Keratinocyte (primary cell): ENCODE data around the gene NFIC. TPM values are rescaled to one million over a fixed set of nuclear protein-coding genes. Genes with fewer than 3 reads are reported as not detected.

ENCODE experiments used
- DNase-seq: peaks from one replicate; pipeline ENCODE4 v3.0.0-alpha.2; 2011; ENCODE audit warnings: low read depth, missing footprints, low spot score
- FAIRE-seq: peaks from 2 replicates; lab custom pipeline; 2011; peaks lifted over from hg19 to GRCh38; lab: Jason Lieb, UNC
- H2AFZ ChIP-seq: 2 replicates; pipeline ENCODE4 v1.6.0; 2012; ENCODE audit warnings: low read length, control low read depth, inconsistent platforms; ENCODE audit not compliant: control insufficient read depth
- H3K27ac ChIP-seq: 2 replicates; pipeline ENCODE4 v1.5.1; 2011; ENCODE audit warnings: low read length; ENCODE audit not compliant: control insufficient read depth, insufficient read depth
- H3K27me3 ChIP-seq: 3 replicates; pipeline ENCODE4 v1.6.0; 2011; ENCODE audit warnings: low read length; ENCODE audit not compliant: control insufficient read depth, insufficient read depth; ENCODE audit errors: extremely low read depth
- H3K36me3 ChIP-seq, 2 experiments: 2 replicates in 1 of 2; 3 replicates in 1 of 2; pipeline ENCODE4 v1.5.1; 2011; ENCODE audit warnings: low read length in 2 of 2, mild to moderate bottlenecking in 1 of 2; ENCODE audit not compliant: control insufficient read depth in 2 of 2, insufficient read depth in 2 of 2; ENCODE audit errors: extremely low read depth in 1 of 2
- H3K4me1 ChIP-seq: 3 replicates; pipeline ENCODE4 v1.5.1; 2011; ENCODE audit warnings: low read length; ENCODE audit not compliant: control insufficient read depth, insufficient read depth; ENCODE audit errors: extremely low read depth
- H3K4me2 ChIP-seq: 3 replicates; pipeline ENCODE4 v1.6.0; 2011; ENCODE audit warnings: low read depth, low read length; ENCODE audit not compliant: control insufficient read depth, insufficient read depth; ENCODE audit errors: extremely low read depth
- H3K4me3 ChIP-seq, 3 experiments: fragments of 200-600 bp in 1 of 3; sonication (generic) in 1 of 3; 2 replicates in 2 of 3; 3 replicates in 1 of 3; pipeline ENCODE4 v1.5.1; 2011 to 2016; ENCODE audit warnings: low read length in 3 of 3, mild to moderate bottlenecking in 3 of 3, control low read depth in 2 of 3, inconsistent platforms in 1 of 3, low read depth in 1 of 3, mixed read lengths in 1 of 3, mixed run types in 1 of 3, moderate library complexity in 1 of 3; ENCODE audit not compliant: control insufficient read depth in 2 of 3, insufficient read depth in 2 of 3; ENCODE audit errors: extremely low read depth in 1 of 3
- H3K79me2 ChIP-seq: 2 replicates; pipeline ENCODE4 v1.6.0; 2012; ENCODE audit warnings: low read length; ENCODE audit not compliant: control insufficient read depth, insufficient read depth
- H3K9ac ChIP-seq: 3 replicates; pipeline ENCODE4 v1.6.0; 2011; ENCODE audit warnings: low read length; ENCODE audit not compliant: control insufficient read depth, insufficient read depth; ENCODE audit errors: extremely low read depth
- H3K9me1 ChIP-seq: 3 replicates; pipeline ENCODE4 v1.6.0; 2011; ENCODE audit warnings: low read length; ENCODE audit not compliant: control insufficient read depth, insufficient read depth; ENCODE audit errors: extremely low read depth
- H3K9me3 ChIP-seq: 2 replicates; pipeline ENCODE4 v1.5.1; 2012; ENCODE audit warnings: low read depth, low read length; ENCODE audit not compliant: control insufficient read depth
- H4K20me1 ChIP-seq: 3 replicates; pipeline ENCODE4 v1.6.0; 2011; ENCODE audit warnings: low read length; ENCODE audit not compliant: control insufficient read depth, insufficient read depth; ENCODE audit errors: extremely low read depth
- CTCF ChIP-seq, 3 experiments: IDR thresholded peaks in 1 of 3; conservative IDR thresholded peaks in 1 of 3; optimal IDR thresholded peaks in 1 of 3; 2 replicates in 2 of 3; 3 replicates in 1 of 3; pipeline versions ENCODE3 to v1.5.1; 2011; ENCODE audit warnings: low read length in 3 of 3, mild to moderate bottlenecking in 3 of 3, moderate library complexity in 2 of 3, control low read depth in 1 of 3, inconsistent platforms in 1 of 3; ENCODE audit not compliant: insufficient read depth in 2 of 3; ENCODE audit errors: extremely low read depth in 1 of 3
- EZH2 ChIP-seq: IDR thresholded peaks from one replicate; pipeline ENCODE4 v1.6.1; 2012; ENCODE audit warnings: inconsistent platforms, mild to moderate bottlenecking, low read length, moderate library complexity
- dilution Hi-C: fragments of 300-500 bp; cut with MboI; formaldehyde crosslinking; loops from one replicate; pipeline ENCODE4 v1.7.0; 2020; ENCODE audit warnings: low sequenced_read_pairs; ENCODE audit not compliant: extremely low pct_ligation_motif_present
- polyA plus RNA-seq, 5 experiments: library from polyadenylated mRNA; depleted of rRNA in 3 of 5; stranded (reverse) in 3 of 5; stranded (forward) in 1 of 5; unstranded in 1 of 5; fragments of >200 nt; gene quantifications; 1 replicate in 1 of 5; 2 replicates in 3 of 5; 3 replicates in 1 of 5; pipeline versions ENCODE4 v1.2.1 to v1.2.3, GENCODE V29; 2011 to 2012; ENCODE audit warnings: missing spikeins in 2 of 5, low read depth in 1 of 5, low replicate concordance in 1 of 5

The NFIC gene
- polyA plus RNA-seq, 1 donor (not counting 4 experiments of a cell fraction or from before 2014, with no cell fraction given): 2.4 TPM

GRCh38 chr19:3491396-3492119 lies 125.2 kb downstream of the NFIC start:
- FAIRE-seq (no peak), DNase-seq (no peak)
- no peak overlapping the region for H3K9ac ChIP-seq
- no peaks in the 10 kb centered on the region for H3K27me3 ChIP-seq
- no peak overlapping the region for H2AFZ ChIP-seq
- H3K9me3 ChIP-seq: no peaks in the 10 kb centered on the region
- peaks cover 2% of the 10 kb centered on the region for H3K9me1 ChIP-seq
- no peak for TF ChIP-seq EZH2
- TF ChIP-seq CTCF (optimal IDR thresholded peaks at IDR 0.05 in 1 of 3, IDR thresholded peaks at IDR 0.05 in 1 of 3, conservative IDR thresholded peaks at IDR 0.05 in 1 of 3; ENCODE audit: extremely low read depth in 1 of 3, insufficient read depth in 2 of 3, low read length in 3 of 3): no peak
- no peak overlapping the region for H3K4me3 ChIP-seq
- H3K4me2 ChIP-seq: no peak overlapping the region
- no peaks in the 10 kb centered on the region for H3K4me1 ChIP-seq
- dilution Hi-C loops: no loop called here
- H3K79me2 ChIP-seq: no peaks in the 10 kb centered on the region
- H4K20me1 ChIP-seq: peaks cover 2% of the 10 kb centered on the region
- H3K27ac ChIP-seq: no peak overlapping the region
- H3K36me3 ChIP-seq: peaks cover 13 to 22% of the 10 kb centered on the region in 2 experiments

- H3K4me1 ChIP-seq: no peaks in the 10 kb centered on the region
- H3K27ac ChIP-seq: no peak overlapping the region
- no peak overlapping the region for H2AFZ ChIP-seq
- no peak for FAIRE-seq
- H3K4me2 ChIP-seq: no peak overlapping the region
- DNase-seq: no peak
- H3K9me1 ChIP-seq: peaks cover 2% of the 10 kb centered on the region
- dilution Hi-C loops: no loop called here
- H3K4me3 ChIP-seq: no peak overlapping the region
- TF ChIP-seq CTCF (optimal IDR thresholded peaks at IDR 0.05 in 1 of 3, IDR thresholded peaks at IDR 0.05 in 1 of 3, conservative IDR thresholded peaks at IDR 0.05 in 1 of 3; ENCODE audit: extremely low read depth in 1 of 3, insufficient read depth in 2 of 3, low read length in 3 of 3): no peak
- no peak for TF ChIP-seq EZH2
- no peaks in the 10 kb centered on the region for H3K27me3 ChIP-seq
- no peaks in the 10 kb centered on the region for H3K9me3 ChIP-seq
- peaks cover 5% of the 10 kb centered on the region for H3K79me2 ChIP-seq
- H3K36me3 ChIP-seq: peaks cover 13 to 23% of the 10 kb centered on the region in 2 experiments
- H3K9ac ChIP-seq: no peak overlapping the region
- H4K20me1 ChIP-seq: peaks cover 2% of the 10 kb centered on the region
Measured at GRCh38 chr19:3492131-3492839, 125.9 kb downstream of the NFIC start.
